Neutrophil (primary cell): Measurements from ENCODE around the gene TMEM132D.

ENCODE experiments used
- H3K27ac ChIP-seq: fragments of 200-600 bp; sonication (generic); 2 replicates; pipeline ENCODE4 v1.5.1; 2016; ENCODE audit warnings: mild to moderate bottlenecking, moderate library complexity
- H3K27me3 ChIP-seq: fragments of 200-600 bp; sonication (generic); 2 replicates; pipeline ENCODE4 v1.6.0; 2016; ENCODE audit warnings: mild to moderate bottlenecking
- H3K36me3 ChIP-seq: fragments of 200-600 bp; sonication (generic); 2 replicates; pipeline ENCODE4 v1.5.1; 2017
- H3K4me1 ChIP-seq, 2 experiments: fragments of 200-600 bp in 1 of 2; sonication (generic) in 1 of 2; 1 replicate in 1 of 2; 2 replicates in 1 of 2; pipeline versions ENCODE4 v1.5.1 to v1.6.1; 2013 to 2016; ENCODE audit warnings: low read depth in 1 of 2, low read length in 1 of 2, mild to moderate bottlenecking in 1 of 2, moderate library complexity in 1 of 2; ENCODE audit not compliant: control insufficient read depth in 1 of 2, insufficient read depth in 1 of 2
- H3K4me3 ChIP-seq, 2 experiments: fragments of 200-600 bp in 1 of 2; sonication (generic) in 1 of 2; 1 replicate in 1 of 2; 2 replicates in 1 of 2; pipeline ENCODE4 v1.5.1; 2013 to 2016; ENCODE audit warnings: low read depth in 1 of 2, low read length in 1 of 2, mild to moderate bottlenecking in 1 of 2, moderate library complexity in 1 of 2
- H3K9me3 ChIP-seq: fragments of 200-600 bp; sonication (generic); 2 replicates; pipeline ENCODE4 v1.5.1; 2016
- TF ChIP-seq, protein P1 (sequence below): fragments of 200-600 bp; sonication (generic); IDR thresholded peaks from 2 replicates; pipeline ENCODE4 v1.5.1; 2016; ENCODE audit warnings: antibody characterized with exemption

Gene TMEM132D

GRCh38 chr12:129727100-129727499, 176.7 kb downstream of the TMEM132D start:
- Histone ChIP-seq H3K27me3 (no peaks in the 10 kb centered on the region), H3K9me3 (no peaks in the 10 kb centered on the region), H3K36me3 (no peaks in the 10 kb centered on the region), H3K4me3 (no peak overlapping the region), H3K27ac (no peak overlapping the region), H3K4me1 (no peaks in the 10 kb centered on the region)
- TF ChIP-seq, protein P1, sequence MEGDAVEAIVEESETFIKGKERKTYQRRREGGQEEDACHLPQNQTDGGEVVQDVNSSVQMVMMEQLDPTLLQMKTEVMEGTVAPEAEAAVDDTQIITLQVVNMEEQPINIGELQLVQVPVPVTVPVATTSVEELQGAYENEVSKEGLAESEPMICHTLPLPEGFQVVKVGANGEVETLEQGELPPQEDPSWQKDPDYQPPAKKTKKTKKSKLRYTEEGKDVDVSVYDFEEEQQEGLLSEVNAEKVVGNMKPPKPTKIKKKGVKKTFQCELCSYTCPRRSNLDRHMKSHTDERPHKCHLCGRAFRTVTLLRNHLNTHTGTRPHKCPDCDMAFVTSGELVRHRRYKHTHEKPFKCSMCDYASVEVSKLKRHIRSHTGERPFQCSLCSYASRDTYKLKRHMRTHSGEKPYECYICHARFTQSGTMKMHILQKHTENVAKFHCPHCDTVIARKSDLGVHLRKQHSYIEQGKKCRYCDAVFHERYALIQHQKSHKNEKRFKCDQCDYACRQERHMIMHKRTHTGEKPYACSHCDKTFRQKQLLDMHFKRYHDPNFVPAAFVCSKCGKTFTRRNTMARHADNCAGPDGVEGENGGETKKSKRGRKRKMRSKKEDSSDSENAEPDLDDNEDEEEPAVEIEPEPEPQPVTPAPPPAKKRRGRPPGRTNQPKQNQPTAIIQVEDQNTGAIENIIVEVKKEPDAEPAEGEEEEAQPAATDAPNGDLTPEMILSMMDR: no peak

DNA sequence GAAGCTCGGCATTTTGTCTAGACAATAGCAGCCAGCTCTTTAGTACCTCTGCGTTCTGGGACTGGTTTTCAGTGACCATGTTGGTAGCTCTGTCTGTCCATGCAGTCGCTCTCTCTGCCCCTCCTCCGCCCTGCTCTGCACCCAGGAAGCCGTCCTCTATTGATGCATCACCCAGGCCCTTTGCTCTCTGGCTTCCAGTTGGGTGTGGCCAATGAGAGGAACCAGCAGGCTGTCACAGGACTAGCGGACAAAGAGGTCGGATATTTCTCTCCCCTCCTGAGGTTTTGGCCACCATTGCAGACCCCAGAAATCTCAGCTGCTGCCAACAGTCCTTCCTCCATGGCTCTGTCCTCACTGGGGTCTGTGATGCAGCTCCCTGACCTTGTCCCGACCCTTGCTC, 180.6 kb downstream of the TMEM132D start:
- TF ChIP-seq, protein P1: no peak
- H3K36me3 ChIP-seq: no peaks in the 10 kb centered on the region

DNA sequence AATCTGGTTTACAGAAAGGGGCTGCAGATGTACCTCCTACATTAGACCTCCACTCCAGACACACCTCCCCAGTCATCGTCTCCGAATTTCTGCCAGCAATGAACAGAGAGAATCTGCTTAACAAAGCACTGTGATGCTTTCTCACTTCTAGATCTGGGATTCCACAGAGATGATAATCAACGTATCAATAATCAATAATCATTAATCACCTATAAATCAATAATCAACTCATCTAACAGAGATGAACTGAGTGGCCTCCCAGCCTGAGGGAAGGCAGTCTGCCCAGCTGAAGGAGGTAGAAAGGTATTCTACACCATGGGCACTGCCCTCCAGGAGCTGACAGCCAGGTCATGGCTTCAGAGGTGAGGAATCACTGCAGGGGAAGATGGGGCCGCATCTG, 183.2 kb downstream of the TMEM132D start:
- H3K27ac ChIP-seq: no peak overlapping the region
- no peaks in the 10 kb centered on the region for H3K27me3 ChIP-seq
- no peaks in the 10 kb centered on the region for H3K9me3 ChIP-seq
- no peaks in the 10 kb centered on the region for H3K36me3 ChIP-seq
- TF ChIP-seq, protein P1: no peak
- H3K4me3 ChIP-seq: no peak overlapping the region
- H3K4me1 ChIP-seq: no peaks in the 10 kb centered on the region

More for the DNA sequence above, 180.6 kb downstream of the TMEM132D start:
- Histone ChIP-seq H3K27ac (no peak overlapping the region), H3K4me1 (no peaks in the 10 kb centered on the region), H3K9me3 (no peaks in the 10 kb centered on the region), H3K27me3 (no peaks in the 10 kb centered on the region), H3K4me3 (no peak overlapping the region)

DNA sequence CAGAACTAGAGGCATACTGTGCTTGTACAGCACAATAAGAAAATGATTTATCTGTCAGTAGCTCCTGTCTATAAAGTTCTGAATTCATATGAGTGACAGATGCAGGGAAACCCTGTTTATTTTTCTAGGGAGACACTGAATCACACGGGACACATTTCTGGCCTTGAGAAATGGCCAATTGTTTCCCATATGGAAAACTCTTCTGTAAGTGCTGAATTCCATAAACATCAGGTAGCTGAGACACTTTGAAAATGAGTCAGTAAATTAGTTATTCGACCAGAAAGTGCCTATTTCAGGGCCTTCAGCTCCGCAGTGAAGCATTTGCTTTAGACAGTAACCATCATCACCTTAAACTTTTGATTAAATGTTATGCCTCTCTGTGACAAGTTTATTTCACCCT, 184.4 kb downstream of the TMEM132D start:
- Histone ChIP-seq H3K4me1 (no peaks in the 10 kb centered on the region), H3K27me3 (no peaks in the 10 kb centered on the region), H3K36me3 (no peaks in the 10 kb centered on the region), H3K4me3 (no peak overlapping the region), H3K9me3 (no peaks in the 10 kb centered on the region), H3K27ac (no peak overlapping the region)
- TF ChIP-seq, protein P1: no peak

DNA sequence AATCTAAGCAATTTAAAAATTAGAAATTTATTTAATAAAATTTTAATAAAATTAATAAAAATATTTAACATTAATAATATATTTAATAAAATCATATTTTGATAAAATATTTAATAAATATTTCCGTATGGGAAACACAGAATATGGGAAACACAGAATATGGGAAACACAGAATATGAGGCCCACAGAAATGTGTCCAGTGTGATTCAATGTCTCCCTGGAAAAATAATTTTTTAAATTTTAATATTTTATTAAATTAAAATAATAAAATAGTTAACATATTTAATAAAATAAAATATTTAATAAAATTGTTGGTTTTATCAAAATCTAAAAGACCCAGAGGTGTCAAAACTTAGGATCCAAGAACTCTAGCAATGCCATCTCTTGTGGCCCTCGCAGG, 186.4 kb downstream of the TMEM132D start:
- Histone ChIP-seq H3K4me1 (no peaks in the 10 kb centered on the region), H3K9me3 (no peaks in the 10 kb centered on the region), H3K36me3 (no peaks in the 10 kb centered on the region)

More for the DNA sequence above, 186.4 kb downstream of the TMEM132D start:
- no peak overlapping the region for H3K27ac ChIP-seq
- no peaks in the 10 kb centered on the region for H3K27me3 ChIP-seq
- TF ChIP-seq, protein P1: no peak
- no peak overlapping the region for H3K4me3 ChIP-seq
